Uterus (tissue), 2 donors: ENCODE results near the gene DDX43.

Experiments used
- POLR2A ChIP-seq, 2 donors: fragments of 450-650 bp; IDR thresholded peaks; one replicate each; pipeline ENCODE4 v1.6.1; 2016; ENCODE audit warnings: antibody characterized with exemption in 2 of 2, mild to moderate bottlenecking in 1 of 2, moderate library complexity in 1 of 2
- TF ChIP-seq, protein P1 (sequence below), 4 experiments: fragments of 200-600 bp in 2 of 4; fragments of 450-650 bp in 2 of 4; sonication (generic) in 2 of 4; IDR thresholded peaks; one replicate each; pipeline ENCODE4 v1.5.1; 2016 to 2019; ENCODE audit warnings: antibody characterized with exemption in 4 of 4, mild to moderate bottlenecking in 2 of 4, moderate library complexity in 1 of 4

DNA sequence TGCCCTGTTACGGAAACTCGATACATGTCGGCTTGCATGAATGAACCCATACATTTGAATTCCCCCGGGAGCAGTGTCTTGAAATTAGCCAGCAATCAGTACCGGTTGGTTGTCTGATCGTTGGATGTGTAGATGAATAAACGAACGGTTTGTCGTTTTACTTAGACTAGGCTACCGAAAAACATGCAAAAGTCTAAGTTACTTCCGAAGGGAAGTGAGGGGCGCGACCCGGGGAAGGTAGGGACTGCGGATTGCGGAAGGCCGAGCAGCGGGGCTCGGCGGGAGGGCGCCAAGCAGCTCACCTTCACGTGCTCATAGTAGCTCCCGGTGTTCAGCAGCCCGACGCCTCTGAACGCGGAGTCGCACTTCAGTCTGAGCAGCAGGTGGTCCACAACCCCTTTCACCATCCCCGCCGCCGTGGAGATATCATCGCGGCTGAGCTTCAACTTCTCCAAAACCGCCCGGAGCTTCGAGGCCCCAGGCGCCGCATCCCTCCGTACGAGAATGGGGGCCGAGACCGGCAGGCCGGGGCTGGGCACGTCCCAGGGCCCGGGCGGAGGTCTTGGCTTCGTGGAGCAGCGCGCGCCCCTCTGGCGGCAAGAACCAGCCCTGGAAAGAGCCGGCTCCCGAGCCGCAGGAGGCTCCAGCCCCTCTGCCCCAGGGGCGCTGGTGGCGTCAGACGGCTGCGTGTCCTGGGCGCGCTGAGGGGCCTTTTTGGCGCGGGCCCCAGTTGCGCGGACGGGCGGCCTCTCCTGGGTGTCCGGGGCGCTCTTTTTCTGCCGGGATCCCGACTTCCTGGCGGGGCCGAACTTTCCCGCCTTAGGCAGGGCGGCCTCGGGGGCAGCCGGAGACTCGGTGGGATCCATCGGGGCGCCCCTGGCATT, 56.8 kb downstream of the DDX43 start:
- TF ChIP-seq, protein P1, sequence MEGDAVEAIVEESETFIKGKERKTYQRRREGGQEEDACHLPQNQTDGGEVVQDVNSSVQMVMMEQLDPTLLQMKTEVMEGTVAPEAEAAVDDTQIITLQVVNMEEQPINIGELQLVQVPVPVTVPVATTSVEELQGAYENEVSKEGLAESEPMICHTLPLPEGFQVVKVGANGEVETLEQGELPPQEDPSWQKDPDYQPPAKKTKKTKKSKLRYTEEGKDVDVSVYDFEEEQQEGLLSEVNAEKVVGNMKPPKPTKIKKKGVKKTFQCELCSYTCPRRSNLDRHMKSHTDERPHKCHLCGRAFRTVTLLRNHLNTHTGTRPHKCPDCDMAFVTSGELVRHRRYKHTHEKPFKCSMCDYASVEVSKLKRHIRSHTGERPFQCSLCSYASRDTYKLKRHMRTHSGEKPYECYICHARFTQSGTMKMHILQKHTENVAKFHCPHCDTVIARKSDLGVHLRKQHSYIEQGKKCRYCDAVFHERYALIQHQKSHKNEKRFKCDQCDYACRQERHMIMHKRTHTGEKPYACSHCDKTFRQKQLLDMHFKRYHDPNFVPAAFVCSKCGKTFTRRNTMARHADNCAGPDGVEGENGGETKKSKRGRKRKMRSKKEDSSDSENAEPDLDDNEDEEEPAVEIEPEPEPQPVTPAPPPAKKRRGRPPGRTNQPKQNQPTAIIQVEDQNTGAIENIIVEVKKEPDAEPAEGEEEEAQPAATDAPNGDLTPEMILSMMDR (IDR thresholded peaks at IDR 0.05) = peak in 1 of 4 experiments; percentile 11
- TF ChIP-seq POLR2A (IDR thresholded peaks at IDR 0.05) = no peak
